Uterus (tissue), 2 donors: Measurements from ENCODE around the gene KIDINS220.

Experiments used
- POLR2A ChIP-seq, 2 donors: fragments of 450-650 bp; IDR thresholded peaks; one replicate each; pipeline ENCODE4 v1.6.1; 2016; ENCODE audit warnings: antibody characterized with exemption in 2 of 2, mild to moderate bottlenecking in 1 of 2, moderate library complexity in 1 of 2
- TF ChIP-seq, protein P1 (sequence below), 4 experiments: fragments of 200-600 bp in 2 of 4; fragments of 450-650 bp in 2 of 4; sonication (generic) in 2 of 4; IDR thresholded peaks; one replicate each; pipeline ENCODE4 v1.5.1; 2016 to 2019; ENCODE audit warnings: antibody characterized with exemption in 4 of 4, mild to moderate bottlenecking in 2 of 4, moderate library complexity in 1 of 4

GRCh38 chr2:8790739-8791162 lies 46.7 kb downstream of the KIDINS220 start:
- TF ChIP-seq, protein P1, sequence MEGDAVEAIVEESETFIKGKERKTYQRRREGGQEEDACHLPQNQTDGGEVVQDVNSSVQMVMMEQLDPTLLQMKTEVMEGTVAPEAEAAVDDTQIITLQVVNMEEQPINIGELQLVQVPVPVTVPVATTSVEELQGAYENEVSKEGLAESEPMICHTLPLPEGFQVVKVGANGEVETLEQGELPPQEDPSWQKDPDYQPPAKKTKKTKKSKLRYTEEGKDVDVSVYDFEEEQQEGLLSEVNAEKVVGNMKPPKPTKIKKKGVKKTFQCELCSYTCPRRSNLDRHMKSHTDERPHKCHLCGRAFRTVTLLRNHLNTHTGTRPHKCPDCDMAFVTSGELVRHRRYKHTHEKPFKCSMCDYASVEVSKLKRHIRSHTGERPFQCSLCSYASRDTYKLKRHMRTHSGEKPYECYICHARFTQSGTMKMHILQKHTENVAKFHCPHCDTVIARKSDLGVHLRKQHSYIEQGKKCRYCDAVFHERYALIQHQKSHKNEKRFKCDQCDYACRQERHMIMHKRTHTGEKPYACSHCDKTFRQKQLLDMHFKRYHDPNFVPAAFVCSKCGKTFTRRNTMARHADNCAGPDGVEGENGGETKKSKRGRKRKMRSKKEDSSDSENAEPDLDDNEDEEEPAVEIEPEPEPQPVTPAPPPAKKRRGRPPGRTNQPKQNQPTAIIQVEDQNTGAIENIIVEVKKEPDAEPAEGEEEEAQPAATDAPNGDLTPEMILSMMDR (IDR thresholded peaks at IDR 0.05) = no peak
- TF ChIP-seq POLR2A (IDR thresholded peaks at IDR 0.05) = no peak
